HL-60 (cell line): ENCODE results near the gene TMEM18.

ENCODE experiments used
- CTCF ChIP-seq: IDR thresholded peaks from one replicate; pipeline ENCODE4 v1.5.1; 2011; ENCODE audit warnings: low read length, control low read depth, inconsistent platforms; ENCODE audit not compliant: insufficient read depth
- GABPA ChIP-seq: IDR thresholded peaks from 2 replicates; pipeline ENCODE4 v1.6.1; 2012; ENCODE audit warnings: low read depth
- POLR2AphosphoS5 ChIP-seq: IDR thresholded peaks from 2 replicates; pipeline ENCODE4 v1.6.1; 2012; ENCODE audit warnings: low read depth
- REST ChIP-seq: IDR thresholded peaks from 2 replicates; pipeline ENCODE4 v1.6.1; 2012; ENCODE audit warnings: low read depth; ENCODE audit not compliant: insufficient replicate concordance
- SPI1 ChIP-seq: IDR thresholded peaks from 2 replicates; pipeline ENCODE4 v1.6.1; 2012; ENCODE audit warnings: low read depth, mild to moderate bottlenecking, borderline replicate concordance

- TF ChIP-seq POLR2AphosphoS5 (no peak), CTCF (no peak), SPI1 (no peak), GABPA (no peak), REST (no peak)
Measured at GRCh38 chr2:672606-672905, 4.7 kb downstream of the TMEM18 start.
